HFFc6 (cell line): ENCODE results near the gene CADPS2. TPM values are rescaled to one million over a fixed set of nuclear protein-coding genes. Genes with fewer than 3 reads are reported as not detected.

ENCODE experiments used
- DNase-seq: peaks from one replicate; pipeline ENCODE4 v3.0.0-alpha.2; 2018
- H3K27ac Mint-ChIP-seq: 2 replicates; pipeline ENCODE4 v1.8.0; 2020; ENCODE audit warnings: mild to moderate bottlenecking, mixed read lengths
- H3K27me3 Mint-ChIP-seq: 2 replicates; pipeline ENCODE4 v1.8.0; 2021; ENCODE audit warnings: mild to moderate bottlenecking, moderate library complexity, mixed read lengths; ENCODE audit not compliant: insufficient read depth
- H3K36me3 Mint-ChIP-seq: 2 replicates; pipeline ENCODE4 v1.8.0; 2021; ENCODE audit warnings: low read depth, mixed read lengths
- H3K4me1 Mint-ChIP-seq: 2 replicates; pipeline ENCODE4 v1.8.0; 2020; ENCODE audit warnings: low read depth, mixed read lengths
- H3K4me3 Mint-ChIP-seq: 2 replicates; pipeline ENCODE4 v1.8.0; 2020; ENCODE audit warnings: mild to moderate bottlenecking, moderate library complexity, mixed read lengths
- H3K9me3 Mint-ChIP-seq: 2 replicates; pipeline ENCODE4 v1.8.0; 2020; ENCODE audit warnings: mild to moderate bottlenecking, mixed read lengths
- CTCF ChIP-seq: fragments of 200-600 bp; sonication (generic); IDR thresholded peaks from 2 replicates; pipeline ENCODE4 v1.5.0; 2021; ENCODE audit warnings: antibody characterized with exemption, mild to moderate bottlenecking
- total RNA-seq, 6 experiments: library from RNA; stranded (reverse); fragmentation: NEBNext Ultra II Directional; extraction: Animal tissue kit (Norgen Biotek cat#: 25700); gene quantifications; 2 replicates in 1 of 6; 3 replicates in 5 of 6; pipeline ENCODE4 v1.2.3, GENCODE V29; 2021

The CADPS2 gene
- total RNA-seq, 6 experiments from 2014 or later = not detected

- Mint-ChIP-seq H3K9me3 (peaks cover 27% of the 10 kb centered on the region), H3K27me3 (no peaks in the 10 kb centered on the region)
- DNase-seq = no peak
Measured at GRCh38 chr7:122764020-122764419, 122.2 kb downstream of the CADPS2 start.

GRCh38 chr7:122762071-122762470, 124.2 kb downstream of the CADPS2 start:
- Mint-ChIP-seq H3K9me3 (peaks cover 27% of the 10 kb centered on the region), H3K27ac (no peak overlapping the region), H3K4me1 (no peaks in the 10 kb centered on the region), H3K36me3 (no peaks in the 10 kb centered on the region), H3K4me3 (no peak overlapping the region), H3K27me3 (no peaks in the 10 kb centered on the region)
- no peak for TF ChIP-seq CTCF
- DNase-seq = no peak

More at GRCh38 chr7:122764020-122764419, 122.2 kb downstream of the CADPS2 start:
- no peak for TF ChIP-seq CTCF
- Mint-ChIP-seq H3K27ac (no peak overlapping the region), H3K4me3 (no peak overlapping the region), H3K4me1 (no peaks in the 10 kb centered on the region), H3K36me3 (no peaks in the 10 kb centered on the region)

GRCh38 chr7:122758501-122758900, 127.8 kb downstream of the CADPS2 start:
- no peak for TF ChIP-seq CTCF
- Mint-ChIP-seq H3K27ac (no peak overlapping the region), H3K36me3 (no peaks in the 10 kb centered on the region), H3K4me3 (no peak overlapping the region), H3K9me3 (peaks cover 23% of the 10 kb centered on the region; the same call in 1 of the 2 replicates), H3K27me3 (no peaks in the 10 kb centered on the region), H3K4me1 (no peaks in the 10 kb centered on the region)
- DNase-seq = no peak

- TF ChIP-seq CTCF = no peak
- H3K27ac Mint-ChIP-seq = no peak overlapping the region
- no peaks in the 10 kb centered on the region for H3K36me3 Mint-ChIP-seq
- DNase-seq = no peak
- peaks cover 19% of the 10 kb centered on the region; the same call in 1 of the 2 replicates for H3K9me3 Mint-ChIP-seq
- H3K4me3 Mint-ChIP-seq = no peak overlapping the region
- H3K27me3 Mint-ChIP-seq = no peaks in the 10 kb centered on the region
- H3K4me1 Mint-ChIP-seq = no peaks in the 10 kb centered on the region
Measured at GRCh38 chr7:122756860-122757259, 129.4 kb downstream of the CADPS2 start.

GRCh38 chr7:122755696-122756095, 130.6 kb downstream of the CADPS2 start:
- TF ChIP-seq CTCF = no peak
- DNase-seq = no peak
- H3K9me3 Mint-ChIP-seq = peaks cover 11% of the 10 kb centered on the region; the same call in 1 of the 2 replicates
- H3K27me3 Mint-ChIP-seq = no peaks in the 10 kb centered on the region
- no peaks in the 10 kb centered on the region for H3K36me3 Mint-ChIP-seq
- no peaks in the 10 kb centered on the region for H3K4me1 Mint-ChIP-seq
- H3K27ac Mint-ChIP-seq = no peak overlapping the region
- H3K4me3 Mint-ChIP-seq = no peak overlapping the region

GRCh38 chr7:122752583-122752982, 133.7 kb downstream of the CADPS2 start:
- H3K27me3 Mint-ChIP-seq = no peaks in the 10 kb centered on the region
- no peak for TF ChIP-seq CTCF
- H3K4me3 Mint-ChIP-seq = no peak overlapping the region

More at GRCh38 chr7:122752583-122752982, 133.7 kb downstream of the CADPS2 start:
- Mint-ChIP-seq H3K27ac (no peak overlapping the region), H3K4me1 (no peaks in the 10 kb centered on the region), H3K9me3 (peaks cover 23% of the 10 kb centered on the region), H3K36me3 (no peaks in the 10 kb centered on the region; the same call in 1 of the 2 replicates)
- DNase-seq = no peak
